Fibroblast of lung (primary cell): ENCODE measurements around the gene SLC16A9.

Source experiments
- CTCF ChIP-seq, 2 donors: IDR thresholded peaks in 1 of 2; conservative IDR thresholded peaks in 1 of 2; 1 replicate in 1 of 2; 2 replicates in 1 of 2; pipeline ENCODE4 v1.5.1; 2011 to 2012; ENCODE audit warnings: low read length in 2 of 2, control low read depth in 1 of 2, inconsistent platforms in 1 of 2, low read depth in 1 of 2, mild to moderate bottlenecking in 1 of 2
- EZH2 ChIP-seq: IDR thresholded peaks from 2 replicates; pipeline ENCODE4 v1.5.1; 2012; ENCODE audit warnings: low read length, control low read depth, mild to moderate bottlenecking; ENCODE audit errors: missing control alignments

- TF ChIP-seq CTCF (conservative IDR thresholded peaks at IDR 0.05 in 1 of 2, IDR thresholded peaks at IDR 0.05 in 1 of 2; ENCODE audit: low read depth in 1 of 2, low read length in 2 of 2): no peak
- TF ChIP-seq EZH2: no peak
Measured at GRCh38 chr10:59750155-59750945, 40.7 kb upstream of the SLC16A9 start.
